HCT116 (cell line): Measurements from ENCODE around the gene TMUB1. TPM values are rescaled to one million over a fixed set of nuclear protein-coding genes. Genes with fewer than 3 reads are reported as not detected.

Experiments
- ATAC-seq: fragments of 200-7000 bp; cut with Tn5 transposase; 2 replicates; pipeline ENCODE4 v1.9.1; 2020; ENCODE audit warnings: mild to moderate bottlenecking, moderate library complexity
- BruUV-seq: library from RNA; stranded (reverse); fragments of 400-500 nt; replicated peaks from 2 replicates; lab custom pipeline; 2021; lab: Mats Ljungman, UMichigan
- CTCF ChIA-PET: fragments of 300-600 bp; sonication (Branson Sonifier 250); formaldehyde crosslinking; loops from one replicate; lab custom pipeline; 2021; ENCODE audit warnings: antibody characterized with exemption; lab: Charles Lee
- POLR2A ChIA-PET: fragments of 300-600, 350-600 bp; sonication (Branson Sonifier 250); formaldehyde crosslinking; loops from one replicate; lab custom pipeline; 2021; ENCODE audit warnings: antibody characterized with exemption; lab: Charles Lee
- RAD21 ChIA-PET, 2 experiments: fragments of 300-600 bp; sonication (Branson Sonifier 250); formaldehyde crosslinking; loops; one replicate each; lab custom pipeline; 2023; ENCODE audit warnings: low total read pairs in 2 of 2; ENCODE audit not compliant: uncharacterized antibody in 2 of 2, unreplicated experiment in 2 of 2, low non-redundant PET in 1 of 2; lab: Charles Lee
- DNase-seq: peaks from one replicate; pipeline ENCODE4 v3.0.0-alpha.2; 2010; ENCODE audit warnings: low read depth, low spot score
- H2AFZ ChIP-seq: fragments of 200-600 bp; shearing (Covaris generic), sonication (generic); 2 replicates; pipeline ENCODE4 v1.6.1; 2017; ENCODE audit warnings: low read depth, mixed run types, mixed read lengths, antibody characterized with exemption, low read length; ENCODE audit not compliant: poor library complexity, severe bottlenecking
- H3K27ac ChIP-seq: 2 replicates; pipeline ENCODE4 v1.5.1; 2012; ENCODE audit warnings: low read depth, low read length
- H3K27me3 ChIP-seq: fragments of 200-600 bp; sonication (generic); 2 replicates; pipeline ENCODE4 v1.6.1; 2016; ENCODE audit warnings: mixed run types, low read length, mixed read lengths; ENCODE audit not compliant: insufficient read depth
- H3K36me3 ChIP-seq, 2 experiments: fragments of 200-500 bp in 1 of 2; fragments of 200-600 bp in 1 of 2; sonication (Bioruptor generic) in 1 of 2; sonication (generic) in 1 of 2; 2 replicates each; pipeline versions ENCODE4 v1.5.1 to v1.6.1; 2014 to 2016; ENCODE audit warnings: low read length in 2 of 2, inconsistent platforms in 1 of 2, mixed read lengths in 1 of 2, mixed run types in 1 of 2; ENCODE audit not compliant: insufficient read depth in 2 of 2, control insufficient read depth in 1 of 2
- H3K4me1 ChIP-seq, 2 experiments: fragments of 200-600 bp in 1 of 2; sonication (generic) in 1 of 2; 2 replicates each; pipeline versions ENCODE4 v1.5.1 to v1.6.1; 2012 to 2017; ENCODE audit warnings: low read length in 2 of 2, inconsistent platforms in 1 of 2, mild to moderate bottlenecking in 1 of 2, mixed read lengths in 1 of 2, mixed run types in 1 of 2, moderate library complexity in 1 of 2; ENCODE audit not compliant: insufficient read depth in 2 of 2, control insufficient read depth in 1 of 2
- H3K4me2 ChIP-seq: fragments of 200-600 bp; sonication (generic); 2 replicates; pipeline ENCODE4 v1.6.1; 2017; ENCODE audit warnings: mixed run types, low read length, mixed read lengths
- H3K4me3 ChIP-seq, 2 experiments: fragments of 200-600 bp in 1 of 2; sonication (generic) in 1 of 2; replicated peaks in 1 of 2; 2 replicates each; pipeline ENCODE4 v1.5.1; 2011 to 2016; ENCODE audit warnings: low read length in 2 of 2, control low read depth in 1 of 2, low read depth in 1 of 2, mild to moderate bottlenecking in 1 of 2, mixed read lengths in 1 of 2, mixed run types in 1 of 2
- H3K79me2 ChIP-seq: fragments of 200-600 bp; sonication (generic); 2 replicates; pipeline ENCODE4 v1.6.1; 2017; ENCODE audit warnings: mild to moderate bottlenecking, mixed run types, low read length, moderate library complexity, mixed read lengths; ENCODE audit not compliant: insufficient read depth
- H3K9ac ChIP-seq: fragments of 200-600 bp; sonication (generic); 2 replicates; pipeline ENCODE4 v1.6.1; 2016; ENCODE audit warnings: low read length, mixed read lengths
- H3K9me2 ChIP-seq: fragments of 200-600 bp; sonication (generic), shearing (Covaris generic); 2 replicates; pipeline ENCODE4 v1.6.1; 2017; ENCODE audit warnings: mixed run types, mild to moderate bottlenecking, moderate library complexity; ENCODE audit not compliant: insufficient read depth
- H3K9me3 ChIP-seq, 2 experiments: fragments of 200-500 bp in 1 of 2; fragments of 200-600 bp in 1 of 2; sonication (Bioruptor generic) in 1 of 2; sonication (generic) in 1 of 2; 2 replicates each; pipeline ENCODE4 v1.6.1; 2014 to 2017; ENCODE audit warnings: low read length in 2 of 2, mixed read lengths in 2 of 2, inconsistent platforms in 1 of 2, low read depth in 1 of 2, mild to moderate bottlenecking in 1 of 2, mixed run types in 1 of 2, moderate library complexity in 1 of 2; ENCODE audit not compliant: control insufficient read depth in 1 of 2, insufficient read depth in 1 of 2
- H4K20me1 ChIP-seq: fragments of 200-600 bp; sonication (generic), shearing (Covaris generic); 2 replicates; pipeline ENCODE4 v1.6.1; 2017; ENCODE audit warnings: mixed run types, mild to moderate bottlenecking, moderate library complexity; ENCODE audit not compliant: insufficient read depth
- CBX3 ChIP-seq: IDR thresholded peaks from 2 replicates; pipeline ENCODE4 v1.6.1; 2012; ENCODE audit warnings: low read depth
- EGR1 ChIP-seq: IDR thresholded peaks from 2 replicates; pipeline ENCODE4 v1.6.1; 2012; ENCODE audit warnings: low read depth
- EZH2 ChIP-seq: fragments of 200-600 bp; sonication (generic); IDR thresholded peaks from 2 replicates; pipeline ENCODE4 v1.6.1; 2017; ENCODE audit warnings: antibody characterized with exemption, mixed run types
- JUND ChIP-seq: IDR thresholded peaks from 2 replicates; pipeline ENCODE4 v1.6.1; 2012
- POLR2A ChIP-seq: IDR thresholded peaks from 2 replicates; pipeline ENCODE4 v1.7.0; 2011; ENCODE audit warnings: borderline replicate concordance; ENCODE audit not compliant: insufficient read depth, insufficient read length; ENCODE audit errors: extremely low read depth
- SIN3A ChIP-seq: IDR thresholded peaks from 2 replicates; pipeline ENCODE4 v1.6.1; 2012; ENCODE audit warnings: low read depth
- SP1 ChIP-seq: IDR thresholded peaks from 2 replicates; pipeline ENCODE4 v1.6.1; 2012; ENCODE audit warnings: low read depth
- TCF7L2 ChIP-seq: IDR thresholded peaks from 2 replicates; pipeline ENCODE4 v1.7.0; 2011; ENCODE audit warnings: borderline replicate concordance, inconsistent platforms; ENCODE audit not compliant: insufficient read depth, insufficient read length; ENCODE audit errors: extremely low read depth
- YY1 ChIP-seq: IDR thresholded peaks from 2 replicates; pipeline ENCODE4 v1.6.1; 2011; ENCODE audit warnings: low read length, low read depth, moderate library complexity, mild to moderate bottlenecking; ENCODE audit not compliant: insufficient replicate concordance; ENCODE audit errors: extremely low read depth
- ZFX ChIP-seq: fragments of 450-650 bp; IDR thresholded peaks from 2 replicates; pipeline ENCODE4 v1.6.1; 2017
- intact Hi-C: fragments of 100-400 bp; cut with micrococcal nuclease; formaldehyde crosslinking; loops from 2 replicates; pipeline ENCODE4 v1.10.0; 2022
- total RNA-seq: library from RNA; stranded (reverse); gene quantifications from one replicate; pipeline ENCODE4 v1.2.1, GENCODE V29; 2021; ENCODE audit not compliant: unreplicated experiment
- TF ChIP-seq, protein P1 (sequence below): IDR thresholded peaks from 2 replicates; pipeline ENCODE4 v1.6.1; 2012; ENCODE audit warnings: low read depth

The TMUB1 gene
- total RNA-seq, 1 experiment from 2014 or later = 75.8 TPM

DNA sequence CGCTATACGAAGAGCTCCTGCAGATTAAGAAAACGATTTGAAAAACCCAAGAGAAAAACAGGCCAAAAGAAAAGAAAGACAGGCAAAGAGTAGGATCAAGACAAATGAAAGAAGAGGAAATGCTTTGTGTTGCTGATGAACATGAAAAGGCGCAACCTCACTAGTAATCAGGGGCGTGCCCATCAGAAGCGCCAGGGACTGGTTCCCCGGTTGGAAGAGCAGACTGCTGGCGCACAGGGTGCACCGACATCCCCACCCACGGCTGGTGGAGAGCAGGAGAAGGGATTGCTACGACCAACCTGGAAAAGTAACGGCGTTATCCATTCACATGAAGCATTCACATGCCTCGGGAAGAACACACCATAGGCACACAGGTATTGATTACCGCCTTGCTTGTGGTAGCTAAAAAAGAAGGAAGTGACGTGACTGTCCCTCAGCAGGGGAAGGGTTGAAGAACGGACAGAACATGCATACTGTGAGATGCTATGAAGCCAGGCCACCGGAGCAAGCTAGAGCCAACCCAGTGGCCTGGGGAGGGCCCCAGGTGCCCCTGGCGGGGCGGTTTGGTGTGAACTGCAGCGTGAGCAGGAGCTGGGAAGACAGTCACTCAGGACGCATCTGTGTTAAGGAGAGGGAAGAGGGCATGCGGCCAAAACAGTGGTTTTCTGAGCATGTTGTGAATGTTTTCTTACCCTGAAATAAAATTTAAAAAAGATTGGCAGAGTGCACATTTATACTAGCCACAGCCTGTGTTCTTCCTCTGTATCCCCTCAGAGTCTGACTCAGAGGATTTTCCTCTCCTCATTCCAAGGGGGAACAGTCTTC, 21.3 kb upstream of the TMUB1 start:
- Histone ChIP-seq H3K9ac (no peak overlapping the region), H3K79me2 (peaks cover 81% of the 10 kb centered on the region), H3K4me1 (peaks cover 0 to 16% of the 10 kb centered on the region in 2 experiments; a peak in 1 of 4 replicates), H3K27ac (no peak overlapping the region), H4K20me1 (no peaks in the 10 kb centered on the region), H3K9me2 (no peaks in the 10 kb centered on the region), H3K36me3 (peaks cover 0 to 2% of the 10 kb centered on the region in 2 experiments; a peak in 1 of 4 replicates), H2AFZ (no peak overlapping the region), H3K9me3 (no peaks in the 10 kb centered on the region), H3K27me3 (no peaks in the 10 kb centered on the region), H3K4me3 (no peak overlapping the region), H3K4me2 (no peak overlapping the region)
- ChIA-PET RAD21 (no interaction called here), CTCF (interaction anchor here (1.2 kb wide), 2 partner anchors 76 to 206 kb away, joined by 3 to 4 read pairs; partner anchors contain the start of gene ABCB8), POLR2A (no interaction called here)
- BruUV-seq = no TSS peak
- no peak for ATAC-seq
- TF ChIP-seq CBX3 (no peak), EGR1 (no peak), SIN3A (no peak), TCF7L2 (no peak), YY1 (no peak), POLR2A (no peak), SP1 (no peak), JUND (no peak), ZFX (no peak)
- intact Hi-C loops = no loop called here
- no peak for DNase-seq

DNA sequence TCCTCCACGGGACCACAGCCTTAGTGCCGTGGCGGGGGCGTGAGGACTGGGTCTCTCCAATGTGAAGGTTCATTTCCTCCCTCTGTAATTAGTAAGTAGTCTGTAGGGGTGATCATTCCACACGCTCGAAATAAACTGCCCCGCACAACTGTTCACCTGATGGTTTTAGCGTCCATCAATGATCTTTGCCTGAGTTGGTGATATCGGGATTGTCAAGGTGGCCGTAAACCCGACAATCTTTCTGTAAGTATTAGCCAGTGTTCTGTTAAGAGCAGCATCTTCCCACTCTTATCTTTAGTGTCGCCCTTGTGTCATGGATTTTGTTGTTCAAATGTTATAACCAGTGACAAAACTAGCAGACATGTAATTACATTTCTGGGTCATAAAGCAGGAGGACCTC, 20.7 kb upstream of the TMUB1 start:
- Histone ChIP-seq H3K9ac (no peak overlapping the region), H4K20me1 (no peaks in the 10 kb centered on the region), H3K4me1 (peaks cover 0 to 9% of the 10 kb centered on the region in 2 experiments; a peak in 1 of 4 replicates), H3K79me2 (peaks cover 85% of the 10 kb centered on the region), H3K27me3 (no peaks in the 10 kb centered on the region), H3K27ac (no peak overlapping the region), H3K4me2 (no peak overlapping the region), H2AFZ (no peak overlapping the region), H3K9me2 (no peaks in the 10 kb centered on the region), H3K4me3 (no peak overlapping the region), H3K9me3 (no peaks in the 10 kb centered on the region), H3K36me3 (peaks cover 0 to 2% of the 10 kb centered on the region in 2 experiments; a peak in 1 of 4 replicates)
- RAD21 ChIA-PET = no interaction called here
- intact Hi-C loops = no loop called here
- DNase-seq = no peak
- BruUV-seq = no TSS peak
- CTCF ChIA-PET = interaction anchor here (1.2 kb wide), 1 partner anchor 206 kb away, joined by 4 read pairs; no protein-coding TSS in a partner anchor
- no peak for ATAC-seq
- POLR2A ChIA-PET = no interaction called here
- TF ChIP-seq, protein P1, sequence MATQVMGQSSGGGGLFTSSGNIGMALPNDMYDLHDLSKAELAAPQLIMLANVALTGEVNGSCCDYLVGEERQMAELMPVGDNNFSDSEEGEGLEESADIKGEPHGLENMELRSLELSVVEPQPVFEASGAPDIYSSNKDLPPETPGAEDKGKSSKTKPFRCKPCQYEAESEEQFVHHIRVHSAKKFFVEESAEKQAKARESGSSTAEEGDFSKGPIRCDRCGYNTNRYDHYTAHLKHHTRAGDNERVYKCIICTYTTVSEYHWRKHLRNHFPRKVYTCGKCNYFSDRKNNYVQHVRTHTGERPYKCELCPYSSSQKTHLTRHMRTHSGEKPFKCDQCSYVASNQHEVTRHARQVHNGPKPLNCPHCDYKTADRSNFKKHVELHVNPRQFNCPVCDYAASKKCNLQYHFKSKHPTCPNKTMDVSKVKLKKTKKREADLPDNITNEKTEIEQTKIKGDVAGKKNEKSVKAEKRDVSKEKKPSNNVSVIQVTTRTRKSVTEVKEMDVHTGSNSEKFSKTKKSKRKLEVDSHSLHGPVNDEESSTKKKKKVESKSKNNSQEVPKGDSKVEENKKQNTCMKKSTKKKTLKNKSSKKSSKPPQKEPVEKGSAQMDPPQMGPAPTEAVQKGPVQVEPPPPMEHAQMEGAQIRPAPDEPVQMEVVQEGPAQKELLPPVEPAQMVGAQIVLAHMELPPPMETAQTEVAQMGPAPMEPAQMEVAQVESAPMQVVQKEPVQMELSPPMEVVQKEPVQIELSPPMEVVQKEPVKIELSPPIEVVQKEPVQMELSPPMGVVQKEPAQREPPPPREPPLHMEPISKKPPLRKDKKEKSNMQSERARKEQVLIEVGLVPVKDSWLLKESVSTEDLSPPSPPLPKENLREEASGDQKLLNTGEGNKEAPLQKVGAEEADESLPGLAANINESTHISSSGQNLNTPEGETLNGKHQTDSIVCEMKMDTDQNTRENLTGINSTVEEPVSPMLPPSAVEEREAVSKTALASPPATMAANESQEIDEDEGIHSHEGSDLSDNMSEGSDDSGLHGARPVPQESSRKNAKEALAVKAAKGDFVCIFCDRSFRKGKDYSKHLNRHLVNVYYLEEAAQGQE = no peak
- no peak for TF ChIP-seq EZH2
- no peak for TF ChIP-seq SIN3A
- TF ChIP-seq POLR2A = no peak
- TF ChIP-seq CBX3 = no peak
